ENCODE measurements around the gene SH3TC1.

SH3TC1 gene

DNA sequence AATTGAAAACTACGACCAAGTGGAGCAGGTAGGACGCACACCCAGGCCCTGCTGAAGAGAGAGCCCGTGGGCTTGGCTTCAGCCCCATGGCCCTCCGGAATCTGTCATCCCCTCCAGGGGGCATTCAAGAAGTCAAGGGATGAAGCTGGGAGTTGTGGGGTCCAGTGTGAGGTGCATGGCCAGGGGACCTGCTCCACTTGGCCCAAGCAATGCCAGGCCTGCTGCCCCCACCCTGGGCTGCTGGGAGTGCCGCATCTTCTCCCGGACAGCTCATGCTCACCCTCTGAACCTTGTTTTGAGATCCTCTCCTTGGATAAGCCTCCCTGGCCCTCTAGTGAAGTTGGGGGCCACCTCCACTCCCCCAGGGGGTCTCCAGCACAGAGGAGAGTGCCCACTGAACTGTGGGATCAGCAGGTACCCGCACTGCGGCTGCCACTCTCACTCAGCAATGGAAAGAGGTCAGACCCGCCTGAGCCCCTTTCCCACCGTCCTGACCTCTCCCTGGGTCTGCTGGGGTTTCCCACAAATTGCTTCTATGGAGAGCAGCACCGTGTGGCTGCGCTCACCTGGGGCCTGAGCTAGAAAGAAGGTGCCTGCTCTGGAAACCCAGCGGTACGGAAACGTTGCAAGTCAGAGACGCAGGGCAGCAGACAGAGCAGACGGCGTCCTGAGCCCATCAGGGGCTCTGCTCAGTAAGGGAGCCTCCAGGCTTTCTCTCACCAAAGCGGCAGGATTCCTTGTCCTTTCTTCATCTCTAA, 35.5 kb upstream of the SH3TC1 start:
- no peak for DNase-seq (ENCODE audit: low read depth, low spot score)

- DNase-seq (ENCODE audit: low read depth, low spot score) = no peak
These were observed 34.9 kb upstream of the SH3TC1 start for GRCh38 chr4:8164194-8164565.

GRCh38 chr4:8164687-8165086, 34.4 kb upstream of the SH3TC1 start:
- DNase-seq (ENCODE audit: low read depth, low spot score) = no peak

DNA sequence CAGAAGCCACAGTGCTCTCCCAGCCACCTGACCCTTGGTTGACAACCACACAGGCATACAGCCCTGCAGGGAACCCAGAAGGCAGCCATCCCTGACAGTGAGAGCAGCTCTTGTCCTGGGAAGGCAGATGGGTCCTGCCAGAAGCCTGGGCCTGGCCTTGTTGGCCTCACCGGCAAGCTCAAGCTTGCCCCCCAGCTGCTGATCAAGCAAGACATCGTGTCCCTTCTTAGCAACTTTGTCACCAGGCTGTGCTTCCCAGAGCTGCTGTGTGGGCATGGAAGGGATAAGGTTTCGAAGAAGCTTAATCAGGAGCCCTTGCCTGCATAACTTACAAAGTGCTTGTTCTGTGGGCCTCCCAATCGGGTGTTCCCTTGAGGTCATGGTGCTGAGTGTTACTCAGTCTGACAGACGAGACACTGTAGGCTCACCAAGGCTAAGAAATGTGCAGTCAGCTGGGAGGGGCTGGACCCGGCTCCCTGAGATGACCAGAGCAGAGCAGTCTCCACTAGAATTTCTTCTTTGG, 33.7 kb upstream of the SH3TC1 start:
- no peak for DNase-seq (ENCODE audit: low read depth, low spot score)

GRCh38 chr4:8167291-8167690, 31.8 kb upstream of the SH3TC1 start:
- DNase-seq (ENCODE audit: low read depth, low spot score) = no peak

DNA sequence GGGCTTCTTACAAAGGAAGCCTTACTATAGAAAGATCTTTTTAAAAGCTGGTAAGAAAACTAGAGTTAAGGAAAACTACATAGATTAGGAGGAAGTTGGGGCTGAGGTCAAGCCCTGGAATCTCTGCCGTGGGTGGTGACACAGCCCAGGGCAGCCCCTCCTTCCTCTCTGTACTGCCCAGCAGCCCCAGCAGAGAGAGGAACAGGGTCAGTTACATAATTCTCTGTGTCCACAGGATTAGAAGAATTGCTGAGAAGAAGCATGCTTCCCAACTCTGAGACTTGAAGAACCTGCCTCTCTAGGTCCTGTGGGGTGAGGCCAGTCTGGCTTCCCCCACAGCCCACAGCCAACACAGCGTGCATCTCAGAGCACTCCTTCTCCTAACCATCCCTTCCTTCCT, 31.3 kb upstream of the SH3TC1 start:
- no peak for DNase-seq (ENCODE audit: low read depth, low spot score)

- no peak for DNase-seq (ENCODE audit: low read depth, low spot score)
These were observed 30.9 kb upstream of the SH3TC1 start for GRCh38 chr4:8168232-8168631.

- no peak for DNase-seq (ENCODE audit: low read depth, low spot score)
These were observed 30.1 kb upstream of the SH3TC1 start for GRCh38 chr4:8168832-8169598.

DNA sequence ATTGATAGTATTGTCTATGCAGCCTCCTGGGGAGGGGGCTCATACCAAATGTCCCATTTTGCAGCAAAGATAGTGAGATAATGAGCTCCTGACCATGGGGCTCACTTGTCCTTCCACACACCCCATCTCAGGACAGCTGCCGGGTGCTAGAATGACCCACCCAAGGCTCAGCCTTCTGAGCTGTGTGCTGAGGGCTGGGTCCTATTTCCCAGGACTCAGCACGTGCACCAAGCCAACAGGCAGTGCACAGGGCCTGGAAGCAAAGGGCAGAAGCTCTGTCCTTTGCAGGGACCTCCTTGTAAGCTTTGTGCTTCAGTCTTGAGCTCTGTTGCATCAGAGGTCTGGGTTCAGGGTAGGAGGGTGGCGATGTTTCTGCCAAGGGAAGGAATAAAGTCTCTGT, 29.3 kb upstream of the SH3TC1 start:
- DNase-seq (ENCODE audit: low read depth, low spot score) = no peak

DNA sequence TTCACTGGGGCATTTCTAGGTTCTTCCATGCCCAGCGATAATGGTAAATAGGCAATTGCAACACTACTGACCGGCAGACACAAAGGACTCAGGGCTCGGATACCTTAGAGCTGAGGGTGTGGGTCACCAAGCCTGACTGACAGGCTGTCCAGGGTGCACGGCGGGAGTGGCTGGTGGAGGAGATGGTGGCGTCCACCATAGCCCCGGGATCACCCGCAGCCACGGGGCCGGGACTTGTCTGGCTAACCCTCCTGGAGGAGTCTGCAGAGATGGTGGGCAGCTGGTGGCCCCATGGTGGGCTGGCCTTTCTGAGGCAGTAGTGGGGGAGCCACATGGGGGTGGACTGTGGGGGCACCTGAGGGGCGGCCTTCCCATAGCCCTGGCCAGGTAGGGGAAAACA, 28.7 kb upstream of the SH3TC1 start:
- no peak for DNase-seq (ENCODE audit: low read depth, low spot score)

DNA sequence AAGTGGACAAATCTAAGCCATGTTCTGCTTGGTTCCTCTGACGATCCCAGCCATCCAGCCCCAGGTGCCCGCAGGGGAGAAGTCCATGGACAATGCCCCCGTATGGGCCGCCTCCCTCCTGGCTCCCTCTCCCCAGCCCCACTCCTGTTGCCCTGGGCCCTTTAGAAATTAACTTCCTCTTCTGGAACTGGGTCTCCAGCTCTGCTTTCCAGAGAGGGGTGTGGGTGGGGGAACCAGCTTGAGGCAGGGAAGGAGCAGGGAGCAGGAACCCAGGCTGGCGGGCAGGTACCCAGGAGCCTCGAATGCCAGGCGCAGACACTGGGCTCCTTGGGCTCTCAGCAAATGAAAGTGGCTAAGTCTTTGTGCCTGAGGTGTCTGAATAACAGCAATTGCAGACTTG, 27.8 kb upstream of the SH3TC1 start:
- DNase-seq (ENCODE audit: low read depth, low spot score) = no peak

DNA sequence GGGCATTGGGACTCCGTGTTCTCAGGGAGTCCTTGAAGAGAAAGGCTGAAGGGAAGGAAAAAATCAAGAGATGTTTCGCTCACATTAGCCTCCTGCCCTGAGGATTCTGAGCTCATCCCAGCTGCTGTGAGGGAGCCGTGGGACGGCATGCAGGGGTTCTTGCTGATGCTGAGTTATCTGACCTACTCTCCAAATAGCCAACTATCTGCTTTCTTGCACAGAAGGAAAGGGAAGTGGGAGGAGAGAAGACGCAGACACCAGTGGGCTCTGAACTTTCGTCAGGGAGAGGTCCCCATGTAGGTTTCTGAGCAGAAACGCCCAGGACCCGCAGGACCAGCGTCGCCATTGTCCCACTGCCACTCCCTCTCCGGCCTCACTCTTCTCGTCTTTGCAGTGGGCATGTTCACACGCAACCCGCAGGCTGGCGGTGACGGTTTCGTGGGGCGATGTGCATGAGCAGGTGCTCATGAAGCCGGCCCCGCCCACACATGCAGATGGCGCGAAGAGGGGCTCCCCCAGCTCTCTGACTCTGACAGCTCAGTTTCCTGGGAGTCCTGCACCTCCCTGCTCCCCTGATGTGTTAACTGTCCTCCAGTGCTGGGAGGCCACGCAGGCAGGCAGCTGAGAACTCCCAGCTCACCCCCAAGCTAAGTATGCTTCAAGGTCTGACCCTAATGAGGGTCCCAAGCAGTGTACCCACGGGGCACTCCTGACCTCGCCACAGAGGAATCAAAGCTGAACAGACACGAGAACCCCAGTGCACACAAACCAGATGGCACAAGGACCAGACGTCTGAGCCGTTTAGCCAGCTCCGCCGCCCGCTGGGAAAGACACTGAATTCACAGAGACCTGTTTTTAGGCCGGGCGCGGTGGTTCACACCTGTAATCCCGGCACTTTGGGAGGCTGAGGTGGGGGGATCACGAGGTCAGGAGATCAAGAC, 26.8 kb upstream of the SH3TC1 start:
- no peak for DNase-seq (ENCODE audit: low read depth, low spot score)

- no peak for DNase-seq (ENCODE audit: low read depth, low spot score)
These were observed 25.4 kb upstream of the SH3TC1 start for GRCh38 chr4:8173492-8174242.

DNA sequence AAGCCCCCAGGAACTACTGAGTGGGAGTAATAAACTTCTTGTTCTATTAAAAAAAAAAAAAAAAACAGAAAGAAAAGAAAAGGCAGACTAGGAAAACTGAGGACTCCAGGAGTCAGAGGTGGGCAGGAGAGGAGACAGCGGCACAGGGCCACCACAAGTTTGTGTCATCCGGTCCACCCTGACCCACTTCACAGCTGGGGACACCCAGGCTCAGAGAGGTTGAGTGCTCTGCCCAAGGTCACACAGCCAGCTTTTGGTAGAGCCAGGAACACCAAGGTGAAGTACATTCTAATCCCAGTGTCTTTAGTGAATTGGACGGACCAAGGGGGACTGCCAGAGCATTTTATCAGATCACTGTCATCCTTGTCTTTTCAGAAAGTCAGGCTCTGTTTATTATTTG, 24.1 kb upstream of the SH3TC1 start:
- no peak for DNase-seq (ENCODE audit: low read depth, low spot score)

- DNase-seq (ENCODE audit: low read depth, low spot score) = no peak
These were observed 23.4 kb upstream of the SH3TC1 start for GRCh38 chr4:8175686-8176085.

- DNase-seq (ENCODE audit: low read depth, low spot score) = no peak
These were observed 22.3 kb upstream of the SH3TC1 start for GRCh38 chr4:8176547-8177399.

DNA sequence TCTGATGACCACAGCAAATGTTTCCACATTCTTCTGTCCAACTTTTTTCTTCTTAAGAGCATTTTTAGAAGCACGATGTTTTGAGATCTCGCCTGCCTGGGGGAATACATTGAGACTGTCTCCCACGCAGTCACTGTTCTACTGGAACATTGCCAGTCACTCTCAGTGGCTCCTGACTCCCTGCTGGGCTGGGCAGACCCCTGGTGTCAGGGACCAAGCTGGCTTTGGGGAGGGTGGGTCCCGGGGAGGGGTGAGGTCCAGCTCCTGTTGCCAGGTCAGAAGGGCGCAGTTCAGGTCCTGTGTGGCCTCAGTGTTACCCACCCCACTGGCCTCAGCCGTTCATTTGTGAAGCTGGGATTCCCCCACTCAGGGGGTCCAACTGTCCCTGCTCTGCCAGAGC, 21.5 kb upstream of the SH3TC1 start:
- DNase-seq (ENCODE audit: low read depth, low spot score) = no peak

GRCh38 chr4:8177956-8178355, 21.1 kb upstream of the SH3TC1 start:
- DNase-seq (ENCODE audit: low read depth, low spot score) = no peak

DNA sequence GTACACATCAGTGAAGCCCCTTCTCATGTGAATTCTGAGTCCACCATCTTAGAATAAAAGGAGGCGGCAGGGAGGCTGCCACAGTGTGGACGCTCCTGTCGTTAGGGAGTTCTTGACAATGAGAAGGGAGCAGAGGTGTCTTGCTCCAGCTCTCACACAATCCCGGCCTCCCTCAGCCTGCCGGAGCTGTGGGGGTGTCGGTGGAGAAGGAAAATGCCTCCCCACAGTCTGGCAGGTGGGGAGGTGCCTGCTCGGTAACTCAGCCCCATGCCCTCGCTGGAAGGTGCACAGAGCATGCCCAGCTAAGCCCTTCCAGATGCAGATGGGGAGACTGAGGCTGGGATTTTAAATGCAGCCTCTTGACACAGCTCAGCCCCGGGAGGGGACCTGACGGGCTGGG, 20.0 kb upstream of the SH3TC1 start:
- no peak for DNase-seq (ENCODE audit: low read depth, low spot score)

GRCh38 chr4:8179771-8180170, 19.3 kb upstream of the SH3TC1 start:
- no peak for DNase-seq (ENCODE audit: low read depth, low spot score)
